ENCODE results near the gene TMEM248.
A peak's percentile ranks its signal among the peaks of the same experiment; 100 is the strongest.
"Not testable (repeated sequence)": the region's sequence is repeated elsewhere in the genome, so short reads cannot be mapped to it uniquely, and the experiment has no call there.

TMEM248 gene

GRCh38 chr7:66920769-66921395 is at the start of gene TMEM248:
TMEM248 (plus strand) TSS chr7:66921225; CDS start chr7:66941866, 20,641 bp downstream.
- Histone ChIP-seq H3K4me1 (ENCODE audit: control insufficient read depth, insufficient read depth, low read length) (peaks cover 6% of the 10 kb centered on the region), H3K36me3 (ENCODE audit: control insufficient read depth, insufficient read depth, low read length) (no peaks in the 10 kb centered on the region), H3K27me3 (ENCODE audit: control insufficient read depth, insufficient read depth, low read length) (no peaks in the 10 kb centered on the region), H3K27ac (ENCODE audit: low read depth, low read length) (peak within 1 kb of the TSS; percentile 77), H3K4me3 (ENCODE audit: low read length) (peak within 1 kb of the TSS; percentile 100), H3K9ac (ENCODE audit: low read length) (peak within 1 kb of the TSS; percentile 82)

GRCh38 chr7:66873476-66873875 is 47.5 kb upstream of the TMEM248 start:
- Histone ChIP-seq H3K27me3 (ENCODE audit: control insufficient read depth, insufficient read depth, low read length) (no peaks in the 10 kb centered on the region), H3K36me3 (ENCODE audit: control insufficient read depth, insufficient read depth, low read length) (no peaks in the 10 kb centered on the region), H3K4me1 (ENCODE audit: control insufficient read depth, insufficient read depth, low read length) (no peaks in the 10 kb centered on the region), H3K9ac (ENCODE audit: low read length) (no peak overlapping the region), H3K4me3 (ENCODE audit: low read length) (no peak overlapping the region), H3K27ac (ENCODE audit: low read depth, low read length) (no peak overlapping the region)

- H3K9ac ChIP-seq (ENCODE audit: low read length), result no peak overlapping the region
- no peaks in the 10 kb centered on the region for H3K4me1 ChIP-seq (ENCODE audit: control insufficient read depth, insufficient read depth, low read length)
- no peaks in the 10 kb centered on the region for H3K27me3 ChIP-seq (ENCODE audit: control insufficient read depth, insufficient read depth, low read length)
- no peak overlapping the region for H3K27ac ChIP-seq (ENCODE audit: low read depth, low read length)
- peaks cover 2% of the 10 kb centered on the region for H3K36me3 ChIP-seq (ENCODE audit: control insufficient read depth, insufficient read depth, low read length)
- no peak overlapping the region for H3K4me3 ChIP-seq (ENCODE audit: low read length)
Observed at GRCh38 chr7:66877577-66878300, 43.3 kb upstream of the TMEM248 start.

GRCh38 chr7:66878301-66878685 is 42.7 kb upstream of the TMEM248 start:
- H3K27me3 ChIP-seq (ENCODE audit: control insufficient read depth, insufficient read depth, low read length); H3K4me3 ChIP-seq (ENCODE audit: low read length); H3K36me3 ChIP-seq (ENCODE audit: control insufficient read depth, insufficient read depth, low read length); H3K9ac ChIP-seq (ENCODE audit: low read length); H3K27ac ChIP-seq (ENCODE audit: low read depth, low read length); H3K4me1 ChIP-seq (ENCODE audit: control insufficient read depth, insufficient read depth, low read length): not testable (repeated sequence)

GRCh38 chr7:66880053-66880452 is 41.0 kb upstream of the TMEM248 start:
- no peak overlapping the region for H3K9ac ChIP-seq (ENCODE audit: low read length)
- peaks cover 2% of the 10 kb centered on the region for H3K36me3 ChIP-seq (ENCODE audit: control insufficient read depth, insufficient read depth, low read length)
- no peak overlapping the region for H3K4me3 ChIP-seq (ENCODE audit: low read length)
- no peak overlapping the region for H3K27ac ChIP-seq (ENCODE audit: low read depth, low read length)
- no peaks in the 10 kb centered on the region for H3K27me3 ChIP-seq (ENCODE audit: control insufficient read depth, insufficient read depth, low read length)
- H3K4me1 ChIP-seq (ENCODE audit: control insufficient read depth, insufficient read depth, low read length), result no peaks in the 10 kb centered on the region

GRCh38 chr7:66880577-66880976 is 40.4 kb upstream of the TMEM248 start:
- not testable (repeated sequence) for H3K27me3 ChIP-seq (ENCODE audit: control insufficient read depth, insufficient read depth, low read length); H3K4me3 ChIP-seq (ENCODE audit: low read length); H3K9ac ChIP-seq (ENCODE audit: low read length); H3K36me3 ChIP-seq (ENCODE audit: control insufficient read depth, insufficient read depth, low read length); H3K27ac ChIP-seq (ENCODE audit: low read depth, low read length); H3K4me1 ChIP-seq (ENCODE audit: control insufficient read depth, insufficient read depth, low read length)

GRCh38 chr7:66883716-66884115 is 37.3 kb upstream of the TMEM248 start:
- no peaks in the 10 kb centered on the region for H3K4me1 ChIP-seq (ENCODE audit: control insufficient read depth, insufficient read depth, low read length)
- peaks cover 2% of the 10 kb centered on the region for H3K36me3 ChIP-seq (ENCODE audit: control insufficient read depth, insufficient read depth, low read length)
- no peak overlapping the region for H3K4me3 ChIP-seq (ENCODE audit: low read length)
- no peaks in the 10 kb centered on the region for H3K27me3 ChIP-seq (ENCODE audit: control insufficient read depth, insufficient read depth, low read length)
- H3K9ac ChIP-seq (ENCODE audit: low read length), result no peak overlapping the region
- no peak overlapping the region for H3K27ac ChIP-seq (ENCODE audit: low read depth, low read length)

- H3K9ac ChIP-seq (ENCODE audit: low read length); H3K4me3 ChIP-seq (ENCODE audit: low read length); H3K4me1 ChIP-seq (ENCODE audit: control insufficient read depth, insufficient read depth, low read length); H3K36me3 ChIP-seq (ENCODE audit: control insufficient read depth, insufficient read depth, low read length); H3K27ac ChIP-seq (ENCODE audit: low read depth, low read length); H3K27me3 ChIP-seq (ENCODE audit: control insufficient read depth, insufficient read depth, low read length): not testable (repeated sequence)
Observed at GRCh38 chr7:66884556-66884955, 36.5 kb upstream of the TMEM248 start.

GRCh38 chr7:66886152-66886551 is 34.9 kb upstream of the TMEM248 start:
- Histone ChIP-seq H3K36me3 (ENCODE audit: control insufficient read depth, insufficient read depth, low read length) (no peaks in the 10 kb centered on the region), H3K27me3 (ENCODE audit: control insufficient read depth, insufficient read depth, low read length) (no peaks in the 10 kb centered on the region), H3K4me1 (ENCODE audit: control insufficient read depth, insufficient read depth, low read length) (no peaks in the 10 kb centered on the region), H3K9ac (ENCODE audit: low read length) (no peak overlapping the region), H3K4me3 (ENCODE audit: low read length) (no peak overlapping the region), H3K27ac (ENCODE audit: low read depth, low read length) (no peak overlapping the region)

GRCh38 chr7:66888223-66888622 is 32.8 kb upstream of the TMEM248 start:
- not testable (repeated sequence) for H3K36me3 ChIP-seq (ENCODE audit: control insufficient read depth, insufficient read depth, low read length); H3K27me3 ChIP-seq (ENCODE audit: control insufficient read depth, insufficient read depth, low read length); H3K4me3 ChIP-seq (ENCODE audit: low read length); H3K4me1 ChIP-seq (ENCODE audit: control insufficient read depth, insufficient read depth, low read length); H3K9ac ChIP-seq (ENCODE audit: low read length); H3K27ac ChIP-seq (ENCODE audit: low read depth, low read length)

- no peak overlapping the region for H3K27ac ChIP-seq (ENCODE audit: low read depth, low read length)
- no peaks in the 10 kb centered on the region for H3K4me1 ChIP-seq (ENCODE audit: control insufficient read depth, insufficient read depth, low read length)
- no peaks in the 10 kb centered on the region for H3K27me3 ChIP-seq (ENCODE audit: control insufficient read depth, insufficient read depth, low read length)
- no peaks in the 10 kb centered on the region for H3K36me3 ChIP-seq (ENCODE audit: control insufficient read depth, insufficient read depth, low read length)
- no peak overlapping the region for H3K9ac ChIP-seq (ENCODE audit: low read length)
- no peak overlapping the region for H3K4me3 ChIP-seq (ENCODE audit: low read length)
Observed at GRCh38 chr7:66894463-66895080, 26.5 kb upstream of the TMEM248 start.

GRCh38 chr7:66896441-66896840 is 24.6 kb upstream of the TMEM248 start:
- no peak overlapping the region for H3K9ac ChIP-seq (ENCODE audit: low read length)
- no peaks in the 10 kb centered on the region for H3K36me3 ChIP-seq (ENCODE audit: control insufficient read depth, insufficient read depth, low read length)
- no peaks in the 10 kb centered on the region for H3K4me1 ChIP-seq (ENCODE audit: control insufficient read depth, insufficient read depth, low read length)
- H3K27me3 ChIP-seq (ENCODE audit: control insufficient read depth, insufficient read depth, low read length), result no peaks in the 10 kb centered on the region
- H3K27ac ChIP-seq (ENCODE audit: low read depth, low read length), result no peak overlapping the region
- H3K4me3 ChIP-seq (ENCODE audit: low read length), result no peak overlapping the region
